K562 treated with DMSO at 1 percent for 12 hours (cell line): ENCODE measurements around the gene TRIM37. TPM values are rescaled to one million over a fixed set of nuclear protein-coding genes. Genes with fewer than 3 reads are reported as not detected.

Experiments used
- total RNA-seq: library from RNA; unstranded; fragments of 300-600 nt; gene quantifications from 2 replicates; pipeline ENCODE4 v1.2.3, GENCODE V29; 2022; ENCODE audit not compliant: insufficient read depth

The TRIM37 gene
- total RNA-seq = 6.4 and 22.8 TPM in 2 replicates

GRCh38 chr17:59106463-59107305 is at the start of gene TRIM37:
TRIM37 (minus strand) TSS chr17:59106880; CDS start chr17:59106461, 419 bp downstream.

GRCh38 chr17:59155439-59156177 is 48.9 kb upstream of the TRIM37 start, which contains the start of gene PRR11:
PRR11 (plus strand) TSS chr17:59155746; CDS start chr17:59169753, 14,007 bp downstream.

GRCh38 chr17:59154721-59155438 is 48.2 kb upstream of the TRIM37 start, which contains the start of gene SKA2:
SKA2 (minus strand) TSS chr17:59155186; CDS start chr17:59155163, 23 bp downstream.

Other genes with a start within 250 kb of the TRIM37 start
- gene SKA2, start 48.3 kb upstream of the TRIM37 start, total RNA-seq = 48.5 and 76.0 TPM in 2 replicates
- 21.1 and 56.8 TPM in 2 replicates for gene PRR11, start 48.9 kb upstream of the TRIM37 start, total RNA-seq
- 11.7 and 21.6 TPM in 2 replicates for gene SMG8, start 103.2 kb upstream of the TRIM37 start, total RNA-seq
- gene GDPD1, start 113.6 kb upstream of the TRIM37 start, total RNA-seq = 3.6 and 8.0 TPM in 2 replicates
- gene YPEL2, start 224.8 kb upstream of the TRIM37 start, total RNA-seq = 0.93 TPM in 1 of 2 replicates, not detected in the other